H1 (cell line): ENCODE measurements around the gene PXN.
A peak's percentile ranks its signal among the peaks of the same experiment; 100 is the strongest.

ENCODE experiments used
- BACH1 ChIP-seq: IDR thresholded peaks from 2 replicates; pipeline ENCODE4 v1.6.1; 2012; ENCODE audit warnings: low read length, improper control_type of control experiment
- CEBPB ChIP-seq: IDR thresholded peaks from 2 replicates; pipeline ENCODE4 v1.6.1; 2012; ENCODE audit warnings: low read depth, low read length
- EZH2 ChIP-seq: fragments of 200-600 bp; sonication (generic); IDR thresholded peaks from 2 replicates; pipeline ENCODE4 v1.7.1; 2012; ENCODE audit warnings: low read depth, mild to moderate bottlenecking, moderate library complexity, low read length, inconsistent platforms; ENCODE audit not compliant: severe bottlenecking
- KDM1A ChIP-seq: fragments of 200-600, 300-600 bp; sonication (generic); IDR thresholded peaks from 2 replicates; pipeline ENCODE4 v1.7.1; 2016; ENCODE audit warnings: mild to moderate bottlenecking, low read length, borderline replicate concordance
- KDM5A ChIP-seq: fragments of 200-600 bp; IDR thresholded peaks from 2 replicates; pipeline ENCODE4 v1.7.1; 2012; ENCODE audit warnings: mild to moderate bottlenecking, low read length, inconsistent platforms, mixed read lengths
- POLR2A ChIP-seq, 2 experiments: IDR thresholded peaks; 1 replicate in 1 of 2; 2 replicates in 1 of 2; pipeline ENCODE4 v1.6.1; 2011; ENCODE audit warnings: low read depth in 2 of 2, low read length in 2 of 2, mild to moderate bottlenecking in 2 of 2; ENCODE audit errors: control extremely low read depth in 1 of 2
- POLR2AphosphoS5 ChIP-seq: IDR thresholded peaks from 2 replicates; pipeline ENCODE4 v1.6.1; 2011; ENCODE audit warnings: low read depth, low read length
- TF ChIP-seq, protein P1 (sequence below), 3 experiments: IDR thresholded peaks; 1 replicate in 2 of 3; 2 replicates in 1 of 3; pipeline versions ENCODE4 v1.5.1 to v1.6.1; 2011; ENCODE audit warnings: low read length in 3 of 3, mild to moderate bottlenecking in 3 of 3, inconsistent platforms in 2 of 3, low read depth in 1 of 3, moderate library complexity in 1 of 3; ENCODE audit not compliant: insufficient read depth in 1 of 3; ENCODE audit errors: control extremely low read depth in 1 of 3
- TF ChIP-seq, protein P2 (sequence below): IDR thresholded peaks from 2 replicates; pipeline ENCODE4 v1.6.1; 2012; ENCODE audit warnings: inconsistent platforms

GRCh38 chr12:120194534-120195395, 70.8 kb downstream of the PXN start, which contains the start of gene GCN1:
- TF ChIP-seq POLR2AphosphoS5 (peak; percentile 94), KDM1A (no peak), CEBPB (no peak), POLR2A (IDR thresholded peaks at IDR 0.05; ENCODE audit: control extremely low read depth in 1 of 2, low read depth in 2 of 2, low read length in 2 of 2) (peak; percentile 90 to 93), KDM5A (peak; percentile 84; the same call in 1 of the 2 replicates), BACH1 (no peak), EZH2 (no peak)
- TF ChIP-seq, protein P1, sequence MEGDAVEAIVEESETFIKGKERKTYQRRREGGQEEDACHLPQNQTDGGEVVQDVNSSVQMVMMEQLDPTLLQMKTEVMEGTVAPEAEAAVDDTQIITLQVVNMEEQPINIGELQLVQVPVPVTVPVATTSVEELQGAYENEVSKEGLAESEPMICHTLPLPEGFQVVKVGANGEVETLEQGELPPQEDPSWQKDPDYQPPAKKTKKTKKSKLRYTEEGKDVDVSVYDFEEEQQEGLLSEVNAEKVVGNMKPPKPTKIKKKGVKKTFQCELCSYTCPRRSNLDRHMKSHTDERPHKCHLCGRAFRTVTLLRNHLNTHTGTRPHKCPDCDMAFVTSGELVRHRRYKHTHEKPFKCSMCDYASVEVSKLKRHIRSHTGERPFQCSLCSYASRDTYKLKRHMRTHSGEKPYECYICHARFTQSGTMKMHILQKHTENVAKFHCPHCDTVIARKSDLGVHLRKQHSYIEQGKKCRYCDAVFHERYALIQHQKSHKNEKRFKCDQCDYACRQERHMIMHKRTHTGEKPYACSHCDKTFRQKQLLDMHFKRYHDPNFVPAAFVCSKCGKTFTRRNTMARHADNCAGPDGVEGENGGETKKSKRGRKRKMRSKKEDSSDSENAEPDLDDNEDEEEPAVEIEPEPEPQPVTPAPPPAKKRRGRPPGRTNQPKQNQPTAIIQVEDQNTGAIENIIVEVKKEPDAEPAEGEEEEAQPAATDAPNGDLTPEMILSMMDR (IDR thresholded peaks at IDR 0.05; ENCODE audit: control extremely low read depth in 1 of 3, insufficient read depth in 1 of 3, low read depth in 1 of 3, low read length in 3 of 3) = peak in 1 of 3 experiments; percentile 10; a peak in 1 of 4 replicates
- TF ChIP-seq, protein P2, sequence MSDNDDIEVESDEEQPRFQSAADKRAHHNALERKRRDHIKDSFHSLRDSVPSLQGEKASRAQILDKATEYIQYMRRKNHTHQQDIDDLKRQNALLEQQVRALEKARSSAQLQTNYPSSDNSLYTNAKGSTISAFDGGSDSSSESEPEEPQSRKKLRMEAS = peak; percentile 96
